Nephron progenitor cell (in vitro differentiated cells): ENCODE results near the gene PAX7.
A peak's percentile ranks its signal among the peaks of the same experiment; 100 is the strongest.

ENCODE experiments used
- DNase-seq: peaks from one replicate; pipeline ENCODE4 v3.0.0; 2021
- H3K27ac Mint-ChIP-seq: 2 replicates; pipeline ENCODE4 v1.8.0; 2021; ENCODE audit warnings: mild to moderate bottlenecking, moderate library complexity, mixed read lengths
- H3K27me3 Mint-ChIP-seq: 2 replicates; pipeline ENCODE4 v1.8.0; 2021; ENCODE audit warnings: mild to moderate bottlenecking, low read depth, mixed read lengths; ENCODE audit not compliant: poor library complexity
- H3K36me3 Mint-ChIP-seq: 2 replicates; pipeline ENCODE4 v1.8.0; 2021; ENCODE audit warnings: low read depth, mixed read lengths
- H3K4me1 Mint-ChIP-seq: 2 replicates; pipeline ENCODE4 v1.8.0; 2021; ENCODE audit warnings: mixed read lengths
- H3K4me3 Mint-ChIP-seq: 2 replicates; pipeline ENCODE4 v1.8.0; 2021; ENCODE audit warnings: mild to moderate bottlenecking, moderate library complexity, mixed read lengths
- H3K9me3 Mint-ChIP-seq: 2 replicates; pipeline ENCODE4 v1.8.0; 2021; ENCODE audit warnings: mild to moderate bottlenecking, moderate library complexity, mixed read lengths
- CTCF ChIP-seq: fragments of 200-600 bp; sonication (generic); IDR thresholded peaks from 2 replicates; pipeline ENCODE4 v1.5.0; 2021; ENCODE audit warnings: antibody characterized with exemption

The PAX7 gene

DNA sequence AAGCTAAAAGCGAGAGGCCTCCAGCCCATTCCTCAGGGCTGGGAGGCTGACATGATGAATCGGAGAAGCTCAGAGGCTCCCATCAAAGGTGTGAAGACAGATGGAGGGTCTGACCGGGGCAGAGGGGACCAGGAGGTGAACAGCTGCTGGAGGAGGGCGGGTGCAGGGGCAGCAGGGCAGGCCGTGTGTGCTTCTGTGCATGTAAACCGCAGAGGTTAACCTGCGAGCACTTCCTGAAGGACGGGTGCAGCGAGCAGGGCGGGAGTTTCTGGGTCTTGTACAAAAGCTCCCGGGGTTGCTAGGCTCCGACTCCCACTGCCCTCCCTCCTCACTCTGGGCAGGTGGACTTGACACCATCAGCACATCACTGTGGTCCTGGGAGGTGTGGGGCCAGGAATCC lies 75.2 kb downstream of the PAX7 start:
- H3K27ac Mint-ChIP-seq, result peak overlapping the region; percentile 71
- TF ChIP-seq CTCF, result no peak
- H3K36me3 Mint-ChIP-seq, result no peaks in the 10 kb centered on the region
- peaks cover 24% of the 10 kb centered on the region for H3K4me1 Mint-ChIP-seq
- peaks cover 83% of the 10 kb centered on the region for H3K27me3 Mint-ChIP-seq
- H3K9me3 Mint-ChIP-seq, result no peaks in the 10 kb centered on the region
- no peak for DNase-seq
- H3K4me3 Mint-ChIP-seq, result no peak overlapping the region

- Mint-ChIP-seq H3K27ac (no peak overlapping the region), H3K27me3 (peaks cover 86% of the 10 kb centered on the region), H3K9me3 (no peaks in the 10 kb centered on the region), H3K4me3 (no peak overlapping the region), H3K4me1 (peaks cover 24% of the 10 kb centered on the region), H3K36me3 (no peaks in the 10 kb centered on the region)
- TF ChIP-seq CTCF, result no peak
- no peak for DNase-seq
These were observed 77.1 kb downstream of the PAX7 start for GRCh38 chr1:18707696-18708257.

GRCh38 chr1:18710002-18710401 lies 79.4 kb downstream of the PAX7 start:
- H3K4me3 Mint-ChIP-seq, result no peak overlapping the region
- no peak for TF ChIP-seq CTCF
- H3K27me3 Mint-ChIP-seq, result peaks cover 80% of the 10 kb centered on the region
- peaks cover 16% of the 10 kb centered on the region for H3K4me1 Mint-ChIP-seq
- H3K27ac Mint-ChIP-seq, result no peak overlapping the region
- no peak for DNase-seq
- no peaks in the 10 kb centered on the region for H3K36me3 Mint-ChIP-seq
- no peaks in the 10 kb centered on the region for H3K9me3 Mint-ChIP-seq

DNA sequence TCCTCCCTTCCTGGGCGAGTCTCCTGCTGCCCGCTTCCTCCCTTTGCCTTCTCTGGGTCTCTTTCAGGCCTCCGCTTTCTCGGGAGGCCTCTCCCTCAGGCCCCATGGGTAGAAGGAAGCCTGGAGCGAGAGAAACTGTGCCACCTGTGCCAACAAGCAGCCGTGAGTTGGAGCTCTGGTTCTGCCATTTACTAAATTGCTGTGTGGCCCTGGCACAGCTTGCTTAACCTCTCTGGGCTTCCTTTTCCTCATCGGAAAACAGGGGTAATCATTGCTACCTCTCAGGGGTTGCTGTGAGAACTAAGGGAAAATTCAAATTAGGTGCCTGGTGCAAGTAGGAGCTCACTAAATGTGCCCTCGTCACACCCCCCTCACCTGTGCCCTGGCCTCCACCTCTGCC lies 80.4 kb downstream of the PAX7 start:
- Mint-ChIP-seq H3K9me3 (no peaks in the 10 kb centered on the region), H3K4me3 (no peak overlapping the region), H3K27me3 (peaks cover 80% of the 10 kb centered on the region), H3K27ac (no peak overlapping the region), H3K4me1 (peaks cover 11% of the 10 kb centered on the region), H3K36me3 (no peaks in the 10 kb centered on the region)
- TF ChIP-seq CTCF, result no peak
- DNase-seq, result no peak

DNA sequence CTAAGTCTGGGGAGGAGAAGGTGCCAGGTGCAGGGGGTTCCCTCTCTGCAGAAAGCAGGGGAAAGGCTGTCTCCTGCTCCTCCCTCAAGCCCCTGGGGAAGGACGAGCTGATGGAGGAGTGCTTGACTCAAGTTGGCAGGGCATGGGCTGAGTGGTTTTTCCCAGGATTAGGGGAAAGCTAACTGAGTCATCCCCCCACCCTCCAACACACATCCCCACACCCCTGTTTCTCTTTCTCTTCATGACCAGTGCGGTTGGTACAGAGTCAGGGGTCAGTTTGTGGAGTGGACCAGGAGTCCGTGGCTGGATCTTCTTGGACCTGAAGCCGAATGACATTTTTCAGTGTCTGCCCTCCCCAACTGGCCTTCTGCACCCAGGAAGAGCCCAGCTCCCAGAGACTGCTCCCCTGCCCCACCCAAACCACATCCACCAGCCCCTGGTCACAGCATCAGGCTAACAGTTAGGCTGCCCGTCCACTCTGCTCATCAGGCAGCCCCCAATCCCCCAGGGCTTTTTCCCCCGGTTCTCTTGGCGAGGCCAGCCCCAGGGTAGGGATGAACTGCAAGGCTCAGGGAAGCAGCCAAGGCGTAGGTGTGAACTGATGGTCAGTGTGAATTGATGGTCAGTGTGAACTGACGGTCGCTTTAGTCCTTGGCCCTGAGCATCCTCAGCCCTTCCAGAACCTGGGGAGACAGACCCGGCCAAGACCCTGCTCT lies 81.0 kb downstream of the PAX7 start:
- DNase-seq, result no peak
- Mint-ChIP-seq H3K27me3 (peaks cover 84% of the 10 kb centered on the region), H3K27ac (no peak overlapping the region), H3K4me3 (no peak overlapping the region), H3K4me1 (peaks cover 12% of the 10 kb centered on the region), H3K9me3 (no peaks in the 10 kb centered on the region), H3K36me3 (no peaks in the 10 kb centered on the region)
- TF ChIP-seq CTCF, result no peak

DNA sequence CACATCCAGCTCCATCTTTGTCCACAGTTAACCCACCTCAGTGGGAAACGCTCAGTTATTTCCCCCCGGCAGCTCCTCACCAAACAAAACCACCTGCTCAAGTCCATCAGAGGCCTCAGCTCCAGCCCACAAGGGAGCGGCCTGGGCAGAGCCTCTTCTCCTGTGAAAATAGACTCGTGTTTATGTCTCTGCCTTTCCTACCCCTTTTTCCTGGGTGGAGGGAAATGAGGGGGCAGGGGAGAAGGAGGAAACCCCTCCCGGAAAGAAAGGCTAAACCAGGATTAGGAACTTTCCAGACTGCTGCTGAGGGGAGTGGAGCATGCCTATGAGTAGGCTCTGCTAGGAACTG lies 81.6 kb downstream of the PAX7 start:
- no peaks in the 10 kb centered on the region for H3K36me3 Mint-ChIP-seq
- H3K9me3 Mint-ChIP-seq, result no peaks in the 10 kb centered on the region
- peaks cover 14% of the 10 kb centered on the region for H3K4me1 Mint-ChIP-seq
- H3K4me3 Mint-ChIP-seq, result no peak overlapping the region
- TF ChIP-seq CTCF, result no peak
- H3K27ac Mint-ChIP-seq, result no peak overlapping the region
- H3K27me3 Mint-ChIP-seq, result peaks cover 85% of the 10 kb centered on the region
- no peak for DNase-seq
